PC-9 (cell line): ENCODE results near the gene LY86.

Source experiments
- CTCF ChIP-seq: fragments of 200-600 bp; sonication (generic); conservative IDR thresholded peaks from 2 replicates; pipeline ENCODE4 v1.6.1; 2017; ENCODE audit warnings: mixed run types, antibody characterized with exemption, mild to moderate bottlenecking, moderate library complexity
- EZH2 ChIP-seq: fragments of 200-600 bp; sonication (generic); IDR thresholded peaks from 2 replicates; pipeline ENCODE4 v1.8.0; 2017; ENCODE audit warnings: antibody characterized with exemption, low read depth

GRCh38 chr6:6579281-6579680 lies 9.2 kb upstream of the LY86 start:
- TF ChIP-seq EZH2 (no peak), CTCF (no peak)
